ENCODE results near the gene PMF1.
"Not testable (repeated sequence)": the region's sequence is repeated elsewhere in the genome, so short reads cannot be mapped to it uniquely, and the experiment has no call there.

GRCh38 chr1:156190265-156190664 is 22.5 kb upstream of the PMF1 start:
- not testable (repeated sequence) for TF ChIP-seq ZFP3 (CRISPR knock-in tag; IDR thresholded peaks at IDR 0.05); ZC3H10 (CRISPR knock-in tag; IDR thresholded peaks at IDR 0.05); ZFP30 (CRISPR knock-in tag; IDR thresholded peaks at IDR 0.05); ZNF8 (CRISPR knock-in tag; IDR thresholded peaks at IDR 0.05); CREB5 (CRISPR knock-in tag; IDR thresholded peaks at IDR 0.05; ENCODE audit: low read depth)
- TF ChIP-seq, protein P1, sequence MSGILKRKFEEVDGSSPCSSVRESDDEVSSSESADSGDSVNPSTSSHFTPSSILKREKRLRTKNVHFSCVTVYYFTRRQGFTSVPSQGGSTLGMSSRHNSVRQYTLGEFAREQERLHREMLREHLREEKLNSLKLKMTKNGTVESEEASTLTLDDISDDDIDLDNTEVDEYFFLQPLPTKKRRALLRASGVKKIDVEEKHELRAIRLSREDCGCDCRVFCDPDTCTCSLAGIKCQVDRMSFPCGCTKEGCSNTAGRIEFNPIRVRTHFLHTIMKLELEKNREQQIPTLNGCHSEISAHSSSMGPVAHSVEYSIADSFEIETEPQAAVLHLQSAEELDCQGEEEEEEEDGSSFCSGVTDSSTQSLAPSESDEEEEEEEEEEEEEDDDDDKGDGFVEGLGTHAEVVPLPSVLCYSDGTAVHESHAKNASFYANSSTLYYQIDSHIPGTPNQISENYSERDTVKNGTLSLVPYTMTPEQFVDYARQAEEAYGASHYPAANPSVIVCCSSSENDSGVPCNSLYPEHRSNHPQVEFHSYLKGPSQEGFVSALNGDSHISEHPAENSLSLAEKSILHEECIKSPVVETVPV (CRISPR knock-in tag; IDR thresholded peaks at IDR 0.05) = not testable (repeated sequence)

Measured in SK-N-SH treated with all-trans-retinoic acid at 6 μM for 48 hours (cell line).